ENCODE measurements around the gene PCSK7. TPM values are rescaled to one million over a fixed set of nuclear protein-coding genes. Genes with fewer than 3 reads are reported as not detected.

Gene PCSK7
- total RNA-seq, 4 donors from 2014 or later: 14.5 to 19.9 (median 16.4) TPM

- in situ Hi-C loops (cut with MboI; ENCODE audit: low sequenced_read_pairs in 4 of 4): loop anchor here in 1 of 4 donors (5.0 kb wide), 1 partner anchor 46 kb away; no protein-coding TSS in a partner anchor
- ATAC-seq: peak in 1 of 2 donors; percentile 51
- Histone ChIP-seq H3K4me3 (peak overlapping the region in 3 of 4 donors; percentile 1 to 98 (median 75)), H3K27me3 (no peaks in the 10 kb centered on the region), H3K4me1 (peaks cover 26 to 28% of the 10 kb centered on the region in 2 donors), H3K9me3 (no peaks in the 10 kb centered on the region), H3K27ac (peak overlapping the region in 2 of 4 donors; percentile 88 to 89), H3K36me3 (peaks cover 0 to 26% of the 10 kb centered on the region in 2 donors)
- TF ChIP-seq CTCF (IDR thresholded peaks at IDR 0.05 in 4 of 5, conservative IDR thresholded peaks at IDR 0.05 in 1 of 5) (peak; percentile 40 to 63 (median 59)), POLR2A (IDR thresholded peaks at IDR 0.05) (no peak)
- intact Hi-C loops (cut with DNase I; ENCODE audit: low total_unique reads): no loop called here
- DNase-seq: peak; percentile 46 to 77
Measured at GRCh38 chr11:117180661-117181585, 51.0 kb downstream of the PCSK7 start.

DNA sequence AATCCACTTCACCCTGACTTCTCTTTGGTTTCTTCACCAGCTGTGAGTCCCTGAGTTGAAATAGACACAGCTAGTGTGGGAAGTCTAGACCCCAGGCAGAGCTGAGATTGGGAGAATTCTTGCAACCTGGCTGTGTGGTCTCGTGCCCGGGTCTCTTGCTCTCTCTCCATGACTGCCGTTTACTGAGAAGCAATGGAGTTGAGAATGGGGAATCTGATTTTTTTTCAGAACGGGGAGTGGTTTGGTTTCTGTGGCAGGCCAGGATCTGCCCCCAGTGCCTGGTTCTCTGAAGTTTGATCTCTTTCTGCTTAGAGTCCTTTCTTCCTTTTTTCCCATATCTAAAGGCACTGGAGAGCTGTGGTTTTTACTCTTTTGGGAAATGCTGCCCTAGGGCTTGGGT, 51.9 kb downstream of the PCSK7 start:
- H3K27me3 ChIP-seq: no peaks in the 10 kb centered on the region
- in situ Hi-C loops (cut with MboI; ENCODE audit: low sequenced_read_pairs in 4 of 4): loop anchor here in 1 of 4 donors (5.0 kb wide), 1 partner anchor 47 kb away; no protein-coding TSS in a partner anchor
- DNase-seq: no peak
- H3K27ac ChIP-seq: peak overlapping the region; percentile 88 to 99 (median 89)
- peak overlapping the region; percentile 62 to 98 (median 74) for H3K4me3 ChIP-seq
- H3K4me1 ChIP-seq: peaks cover 26 to 28% of the 10 kb centered on the region in 2 donors
- no peak for ATAC-seq
- no peak for TF ChIP-seq CTCF (IDR thresholded peaks at IDR 0.05 in 4 of 5, conservative IDR thresholded peaks at IDR 0.05 in 1 of 5)
- no peak for TF ChIP-seq POLR2A (IDR thresholded peaks at IDR 0.05)
- no peaks in the 10 kb centered on the region for H3K9me3 ChIP-seq
- peaks cover 0 to 22% of the 10 kb centered on the region in 2 donors for H3K36me3 ChIP-seq
- intact Hi-C loops (cut with DNase I; ENCODE audit: low total_unique reads): no loop called here

DNA sequence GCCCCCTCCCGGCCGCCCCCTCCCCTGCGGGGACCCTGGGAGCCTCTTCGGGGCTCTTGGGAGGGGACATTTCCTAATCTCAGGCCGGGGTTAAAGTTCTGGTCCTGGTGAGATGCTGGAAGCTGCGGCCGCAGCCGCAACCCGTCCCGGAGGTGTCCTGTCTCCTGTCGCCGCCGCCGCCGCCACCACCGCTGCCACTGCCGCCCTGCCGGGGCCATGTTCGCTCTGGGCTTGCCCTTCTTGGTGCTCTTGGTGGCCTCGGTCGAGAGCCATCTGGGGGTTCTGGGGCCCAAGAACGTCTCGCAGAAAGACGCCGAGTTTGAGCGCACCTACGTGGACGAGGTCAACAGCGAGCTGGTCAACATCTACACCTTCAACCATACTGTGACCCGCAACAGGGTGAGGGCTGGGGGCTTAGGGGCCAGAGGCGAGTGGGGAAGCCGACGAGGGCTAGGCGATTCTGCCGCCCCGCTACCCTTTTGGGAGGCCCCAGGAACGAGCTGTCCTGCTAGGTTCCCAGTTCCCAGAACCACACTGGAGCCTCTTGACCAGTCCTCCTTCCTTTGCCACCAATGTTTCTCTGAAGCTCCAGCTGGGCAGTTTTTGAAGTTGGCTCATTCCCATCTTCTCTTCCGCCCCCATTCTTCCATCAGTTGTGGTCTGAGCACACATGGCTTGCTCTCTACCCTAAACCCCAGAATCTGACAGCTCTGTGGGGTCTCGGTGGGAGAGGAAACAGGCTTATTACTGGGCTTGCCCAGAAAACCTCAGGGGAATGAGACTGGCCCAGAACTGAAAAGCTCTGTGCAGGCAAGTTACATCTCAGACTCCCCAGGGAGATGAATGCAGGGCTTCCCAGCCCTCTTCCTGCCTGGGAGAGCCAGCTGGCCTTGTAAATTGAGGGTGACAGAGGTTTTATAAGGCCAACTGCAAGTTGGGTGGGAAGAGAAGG, 52.5 kb downstream of the PCSK7 start:
- H3K36me3 ChIP-seq: peaks cover 0 to 18% of the 10 kb centered on the region in 2 donors
- intact Hi-C loops (cut with DNase I; ENCODE audit: low total_unique reads) (loop anchor here (1.0 to 10.0 kb wide), 4 partner anchors 47 to 145 kb away; partner anchors contain the start of genes CEP164, PCSK7, RNF214 and SIK3), in situ Hi-C loops (cut with MboI; ENCODE audit: low sequenced_read_pairs in 4 of 4) (loop anchor here in 1 of 4 donors (5.0 kb wide), 1 partner anchor 48 kb away; no protein-coding TSS in a partner anchor)
- no peaks in the 10 kb centered on the region for H3K9me3 ChIP-seq
- no peak for DNase-seq
- TF ChIP-seq POLR2A (IDR thresholded peaks at IDR 0.05) (no peak), CTCF (IDR thresholded peaks at IDR 0.05 in 4 of 5, conservative IDR thresholded peaks at IDR 0.05 in 1 of 5) (no peak)
- H3K4me1 ChIP-seq: peaks cover 26 to 28% of the 10 kb centered on the region in 2 donors
- peak overlapping the region; percentile 88 to 99 (median 89) for H3K27ac ChIP-seq
- peak; percentile 52 to 55 for ATAC-seq
- peak overlapping the region; percentile 62 to 98 (median 74) for H3K4me3 ChIP-seq
- H3K27me3 ChIP-seq: no peaks in the 10 kb centered on the region
